Measurements from ENCODE around the gene PRPF38B.

- TF ChIP-seq, protein P1, sequence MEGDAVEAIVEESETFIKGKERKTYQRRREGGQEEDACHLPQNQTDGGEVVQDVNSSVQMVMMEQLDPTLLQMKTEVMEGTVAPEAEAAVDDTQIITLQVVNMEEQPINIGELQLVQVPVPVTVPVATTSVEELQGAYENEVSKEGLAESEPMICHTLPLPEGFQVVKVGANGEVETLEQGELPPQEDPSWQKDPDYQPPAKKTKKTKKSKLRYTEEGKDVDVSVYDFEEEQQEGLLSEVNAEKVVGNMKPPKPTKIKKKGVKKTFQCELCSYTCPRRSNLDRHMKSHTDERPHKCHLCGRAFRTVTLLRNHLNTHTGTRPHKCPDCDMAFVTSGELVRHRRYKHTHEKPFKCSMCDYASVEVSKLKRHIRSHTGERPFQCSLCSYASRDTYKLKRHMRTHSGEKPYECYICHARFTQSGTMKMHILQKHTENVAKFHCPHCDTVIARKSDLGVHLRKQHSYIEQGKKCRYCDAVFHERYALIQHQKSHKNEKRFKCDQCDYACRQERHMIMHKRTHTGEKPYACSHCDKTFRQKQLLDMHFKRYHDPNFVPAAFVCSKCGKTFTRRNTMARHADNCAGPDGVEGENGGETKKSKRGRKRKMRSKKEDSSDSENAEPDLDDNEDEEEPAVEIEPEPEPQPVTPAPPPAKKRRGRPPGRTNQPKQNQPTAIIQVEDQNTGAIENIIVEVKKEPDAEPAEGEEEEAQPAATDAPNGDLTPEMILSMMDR (IDR thresholded peaks at IDR 0.05; ENCODE audit: low read depth, low read length) = no peak
- TF ChIP-seq EZH2phosphoT487 (IDR thresholded peaks at IDR 0.05; ENCODE audit: low read depth) = no peak
These were observed 27.6 kb upstream of the PRPF38B start for GRCh38 chr1:108664481-108664880.

Measured in OCI-LY3 (cell line).